Measurements from ENCODE around the gene TBC1D22B.

Gene TBC1D22B

DNA sequence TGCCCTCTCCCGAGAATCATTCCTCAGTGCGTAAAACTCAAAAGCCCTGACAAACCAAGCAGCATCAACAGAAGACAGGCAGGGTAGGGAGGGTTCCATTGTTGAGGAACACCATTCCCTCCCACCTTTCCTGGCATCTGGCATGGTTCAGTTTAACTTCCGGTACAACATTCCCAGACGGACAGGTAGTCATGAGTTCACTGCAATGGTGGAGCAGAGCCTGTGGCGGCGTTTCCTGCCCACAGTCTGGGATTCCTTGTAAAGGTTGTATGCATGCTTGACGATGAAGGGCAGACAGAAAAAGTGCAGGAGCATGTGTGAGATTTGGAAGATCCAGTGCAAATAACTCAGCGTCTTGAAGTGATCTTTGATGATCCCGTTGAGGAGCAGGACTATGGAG is 45.3 kb upstream of the TBC1D22B start:
- H3K4me3 ChIP-seq: no peak overlapping the region
- no peaks in the 10 kb centered on the region for H3K36me3 ChIP-seq
- DNase-seq: no peak
- H3K27ac ChIP-seq: no peak overlapping the region
- H3K4me1 ChIP-seq: peaks cover 0 to 7% (median 3%) of the 10 kb centered on the region in 4 donors
- intact Hi-C loops (cut with DNase I; ENCODE audit: low total_unique reads): no loop called here
- H3K27me3 ChIP-seq: no peaks in the 10 kb centered on the region
- no peak for TF ChIP-seq CTCF (IDR thresholded peaks at IDR 0.05)
- H3K9me3 ChIP-seq: no peaks in the 10 kb centered on the region

DNA sequence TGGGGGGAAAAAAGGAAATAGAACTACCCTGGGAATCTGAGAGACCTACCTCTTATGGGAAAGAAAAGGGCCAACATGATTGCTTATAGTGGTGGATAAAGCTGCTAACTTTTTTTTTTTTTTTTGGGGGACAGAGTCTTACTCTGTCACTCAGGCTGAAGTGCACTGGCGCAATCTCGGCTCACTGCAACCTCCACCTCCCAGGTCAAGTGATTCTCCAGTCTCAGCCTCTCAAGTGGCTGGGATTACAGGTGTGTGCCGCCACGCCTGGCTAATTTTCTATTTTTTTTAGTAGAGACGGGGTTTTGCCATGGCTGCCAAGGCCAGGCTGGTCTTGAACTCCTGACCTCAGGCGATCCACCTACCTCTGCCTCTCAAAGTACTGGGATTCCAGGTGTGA is 39.5 kb upstream of the TBC1D22B start:
- Histone ChIP-seq H3K27ac (no peak overlapping the region), H3K4me3 (no peak overlapping the region), H3K27me3 (no peaks in the 10 kb centered on the region), H3K9me3 (no peaks in the 10 kb centered on the region), H3K4me1 (peaks cover 0 to 8% (median 5%) of the 10 kb centered on the region in 4 donors), H3K36me3 (no peaks in the 10 kb centered on the region)
- intact Hi-C loops (cut with DNase I; ENCODE audit: low total_unique reads): no loop called here
- no peak for DNase-seq
- no peak for TF ChIP-seq CTCF (IDR thresholded peaks at IDR 0.05)

DNA sequence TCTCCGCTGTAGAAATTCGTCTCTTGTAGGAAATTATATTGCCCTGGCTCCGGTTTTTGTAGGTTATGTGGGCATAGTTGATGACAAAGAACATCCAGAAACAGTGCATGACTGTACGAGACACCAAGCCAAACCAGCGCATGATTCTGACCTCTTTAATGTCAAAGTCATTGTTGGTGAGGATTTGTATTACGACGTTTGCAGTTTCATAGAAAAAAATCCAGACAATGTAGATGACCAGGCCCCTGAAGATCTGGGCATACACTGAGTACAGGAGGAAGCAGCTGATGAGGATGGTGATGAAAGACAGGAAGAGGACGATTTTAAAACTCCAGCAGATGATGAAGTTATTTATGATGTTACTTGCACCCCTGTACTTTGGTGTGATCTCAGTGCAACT is 39.1 kb upstream of the TBC1D22B start:
- Histone ChIP-seq H3K4me3 (no peak overlapping the region), H3K27ac (no peak overlapping the region), H3K36me3 (no peaks in the 10 kb centered on the region), H3K27me3 (no peaks in the 10 kb centered on the region), H3K9me3 (no peaks in the 10 kb centered on the region), H3K4me1 (peaks cover 0 to 8% (median 5%) of the 10 kb centered on the region in 4 donors)
- no peak for DNase-seq
- no peak for TF ChIP-seq CTCF (IDR thresholded peaks at IDR 0.05)
- intact Hi-C loops (cut with DNase I; ENCODE audit: low total_unique reads): no loop called here

- no peaks in the 10 kb centered on the region for H3K9me3 ChIP-seq
- H3K4me3 ChIP-seq: peak overlapping the region; percentile 58 to 68
- intact Hi-C loops (cut with DNase I; ENCODE audit: low total_unique reads): no loop called here
- peaks cover 0 to 8% (median 5%) of the 10 kb centered on the region in 4 donors for H3K4me1 ChIP-seq
- DNase-seq: no peak
- no peaks in the 10 kb centered on the region for H3K27me3 ChIP-seq
- H3K27ac ChIP-seq: peak overlapping the region in 1 of 2 donors; percentile 60
- TF ChIP-seq CTCF (IDR thresholded peaks at IDR 0.05): no peak
- H3K36me3 ChIP-seq: no peaks in the 10 kb centered on the region
Observed at GRCh38 chr6:37221585-37222124, 35.9 kb upstream of the TBC1D22B start.

GRCh38 chr6:37222125-37222967 is 35.2 kb upstream of the TBC1D22B start:
- Histone ChIP-seq H3K27ac (peak overlapping the region; percentile 33 to 60), H3K4me1 (peaks cover 0 to 8% (median 5%) of the 10 kb centered on the region in 4 donors), H3K9me3 (no peaks in the 10 kb centered on the region), H3K4me3 (peak overlapping the region; percentile 58 to 68), H3K27me3 (no peaks in the 10 kb centered on the region), H3K36me3 (no peaks in the 10 kb centered on the region)
- no peak for TF ChIP-seq CTCF (IDR thresholded peaks at IDR 0.05)
- peak; percentile 59 to 86 for DNase-seq
- intact Hi-C loops (cut with DNase I; ENCODE audit: low total_unique reads): no loop called here
